HEK293T (cell line): ENCODE results near the gene MEGF8.

Experiments used
- CTBP1 ChIP-seq: fragments of 450-650 bp; IDR thresholded peaks from 2 replicates; pipeline ENCODE4 v1.6.1; 2016; ENCODE audit warnings: borderline replicate concordance
- ELF4 ChIP-seq: fragments of 450-650 bp; IDR thresholded peaks from 2 replicates; pipeline ENCODE4 v1.6.1; 2017; ENCODE audit warnings: antibody characterized with exemption
- FOXA1 ChIP-seq: fragments of 450-650 bp; IDR thresholded peaks from 2 replicates; pipeline ENCODE4 v1.6.1; 2016; ENCODE audit warnings: mild to moderate bottlenecking
- FOXM1 ChIP-seq: fragments of 450-650 bp; IDR thresholded peaks from 2 replicates; pipeline ENCODE4 v1.6.1; 2017; ENCODE audit warnings: mild to moderate bottlenecking, borderline replicate concordance
- L3MBTL2 ChIP-seq: fragments of 450-650 bp; conservative IDR thresholded peaks from 2 replicates; pipeline ENCODE4 v1.6.1; 2016; ENCODE audit warnings: mild to moderate bottlenecking
- LEF1 ChIP-seq: fragments of 450-650 bp; IDR thresholded peaks from 2 replicates; pipeline ENCODE4 v1.6.1; 2017; ENCODE audit warnings: mild to moderate bottlenecking, borderline replicate concordance
- SP1 ChIP-seq: fragments of 450-650 bp; IDR thresholded peaks from 2 replicates; pipeline ENCODE4 v1.6.1; 2017

DNA sequence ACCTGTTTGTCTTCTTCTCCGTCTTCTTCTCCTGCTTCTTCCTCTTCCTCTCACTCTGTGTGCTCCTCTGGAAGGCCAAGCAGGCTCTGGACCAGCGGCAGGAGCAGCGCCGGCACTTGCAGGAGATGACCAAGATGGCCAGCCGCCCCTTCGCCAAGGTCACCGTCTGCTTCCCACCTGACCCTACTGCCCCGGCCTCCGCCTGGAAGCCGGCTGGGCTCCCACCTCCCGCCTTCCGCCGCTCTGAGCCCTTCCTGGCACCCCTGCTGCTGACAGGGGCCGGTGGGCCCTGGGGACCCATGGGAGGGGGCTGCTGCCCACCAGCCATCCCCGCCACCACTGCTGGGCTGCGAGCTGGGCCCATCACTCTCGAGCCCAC lies 50.7 kb downstream of the MEGF8 start:
- TF ChIP-seq L3MBTL2 = no peak
- no peak for TF ChIP-seq ELF4
- no peak for TF ChIP-seq CTBP1
- no peak for TF ChIP-seq SP1
- no peak for TF ChIP-seq FOXA1
- no peak for TF ChIP-seq FOXM1
- no peak for TF ChIP-seq LEF1
